Activated CD8-positive, alpha-beta memory T cell treated with anti-CD3 and anti-CD28 coated beads for 36 hours (primary cell): ENCODE data around the gene SUDS3. TPM values are rescaled to one million over a fixed set of nuclear protein-coding genes. Genes with fewer than 3 reads are reported as not detected.

ENCODE experiments used
- CTCF ChIA-PET: fragments of 350-600 bp; sonication (Branson Sonifier 250); formaldehyde crosslinking; loops from one replicate; lab custom pipeline; 2021; ENCODE audit warnings: antibody characterized with exemption; lab: Charles Lee
- POLR2A ChIA-PET: fragments of 350-600 bp; sonication (Branson Sonifier 250); formaldehyde crosslinking; loops from one replicate; lab custom pipeline; 2021; ENCODE audit warnings: antibody characterized with exemption; lab: Charles Lee
- total RNA-seq, 2 experiments: library from RNA; stranded (reverse); gene quantifications; one replicate each; pipeline ENCODE4 v1.2.3, GENCODE V29; 2021

SUDS3 gene
- total RNA-seq = 10 to 100 TPM; 23.1 to 23.8 TPM

GRCh38 chr12:118376089-118377020, at the start of gene SUDS3:
SUDS3 (plus strand) TSS chr12:118376555; CDS start chr12:118376692, 137 bp downstream.
- POLR2A ChIA-PET = interaction anchor here (0.6 to 2.1 kb wide), 4 partner anchors 209 to 1195 kb away, joined by 3 to 10 read pairs (median 4); partner anchors contain the start of gene PEBP1

GRCh38 chr12:118326991-118327390, 49.4 kb upstream of the SUDS3 start:
- CTCF ChIA-PET = no interaction called here
- POLR2A ChIA-PET = no interaction called here

More at GRCh38 chr12:118376089-118377020, at the start of gene SUDS3:
- CTCF ChIA-PET = interaction anchor here (0.6 to 3.3 kb wide), 22 partner anchors 12 to 407 kb away, joined by 3 to 26 read pairs (median 5); partner anchors contain the start of gene PEBP1

GRCh38 chr12:118327391-118327790, 49.0 kb upstream of the SUDS3 start:
- ChIA-PET POLR2A (no interaction called here), CTCF (no interaction called here)

DNA sequence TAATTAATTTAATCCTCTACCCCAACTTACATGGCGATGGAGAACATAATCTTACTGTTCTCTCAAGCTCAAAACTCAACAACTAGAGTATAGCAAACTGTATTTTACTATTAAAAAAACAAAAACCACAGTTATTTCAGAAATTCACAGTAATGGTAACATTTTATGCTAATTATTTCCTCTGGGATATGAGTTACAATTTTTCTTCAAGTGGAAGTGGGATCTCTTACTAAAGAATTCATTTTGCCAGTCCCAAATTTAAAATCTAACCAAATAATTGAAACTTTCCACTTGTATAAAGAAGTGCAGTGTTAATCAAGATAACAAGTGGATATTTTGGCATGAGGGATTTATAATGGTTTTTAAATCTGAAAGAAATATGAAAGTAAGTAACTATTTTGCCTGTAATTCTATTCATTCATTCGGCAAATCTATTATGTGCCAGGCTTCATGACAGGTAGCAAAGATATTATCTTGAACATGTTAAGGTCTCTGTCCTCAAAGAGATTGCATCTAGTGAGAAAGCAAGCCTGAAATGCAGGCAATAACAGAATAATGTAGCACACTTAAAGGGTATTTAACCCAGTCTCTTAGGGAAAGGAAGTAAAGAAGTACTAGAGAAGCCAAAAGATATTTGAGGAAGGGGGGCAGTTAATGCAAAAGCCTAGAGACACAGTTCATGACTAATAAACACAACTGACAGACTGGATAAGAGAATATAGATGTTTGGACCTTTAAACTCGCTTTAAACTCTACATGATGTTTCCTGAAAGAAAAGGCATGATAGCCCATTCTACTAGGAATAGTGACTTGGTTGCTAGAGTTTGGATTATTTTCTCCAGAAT, 47.6 kb upstream of the SUDS3 start:
- POLR2A ChIA-PET = no interaction called here
- CTCF ChIA-PET = no interaction called here

- POLR2A ChIA-PET = no interaction called here
- CTCF ChIA-PET = interaction anchor here (0.7 kb wide), 1 partner anchor 369 kb away, joined by 3 read pairs; no protein-coding TSS in a partner anchor
Measured at GRCh38 chr12:118330421-118331018, 45.8 kb upstream of the SUDS3 start.

GRCh38 chr12:118332511-118332910, 43.8 kb upstream of the SUDS3 start:
- ChIA-PET POLR2A (no interaction called here), CTCF (no interaction called here)

DNA sequence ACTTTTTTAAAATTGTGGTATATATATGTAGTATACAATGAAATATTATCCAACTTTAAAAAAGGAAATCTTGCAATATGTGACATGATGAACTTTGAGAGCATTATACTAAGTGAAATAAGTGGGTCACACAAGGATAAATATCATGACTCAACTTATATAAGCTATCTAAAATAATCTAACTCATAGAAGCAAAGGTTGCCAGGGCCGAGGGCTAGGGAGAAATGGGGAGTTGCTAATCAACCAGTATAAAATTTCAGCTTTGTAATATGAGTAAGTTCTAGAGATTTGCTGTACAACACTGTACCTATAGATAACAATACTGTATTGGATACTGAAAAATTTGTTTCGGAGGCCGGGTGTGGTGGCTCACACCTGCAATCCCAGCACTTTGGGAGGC, 42.1 kb upstream of the SUDS3 start:
- CTCF ChIA-PET = interaction anchor here (0.7 kb wide), 2 partner anchors 37 to 1201 kb away, joined by 4 read pairs; no protein-coding TSS in a partner anchor
- POLR2A ChIA-PET = no interaction called here

- POLR2A ChIA-PET = interaction anchor here (0.6 kb wide), 1 partner anchor 22 kb away, joined by 3 read pairs; no protein-coding TSS in a partner anchor
- CTCF ChIA-PET = no interaction called here
Measured at GRCh38 chr12:118334939-118335567, 41.3 kb upstream of the SUDS3 start.

GRCh38 chr12:118336123-118336522, 40.2 kb upstream of the SUDS3 start:
- ChIA-PET CTCF (no interaction called here), POLR2A (no interaction called here)

DNA sequence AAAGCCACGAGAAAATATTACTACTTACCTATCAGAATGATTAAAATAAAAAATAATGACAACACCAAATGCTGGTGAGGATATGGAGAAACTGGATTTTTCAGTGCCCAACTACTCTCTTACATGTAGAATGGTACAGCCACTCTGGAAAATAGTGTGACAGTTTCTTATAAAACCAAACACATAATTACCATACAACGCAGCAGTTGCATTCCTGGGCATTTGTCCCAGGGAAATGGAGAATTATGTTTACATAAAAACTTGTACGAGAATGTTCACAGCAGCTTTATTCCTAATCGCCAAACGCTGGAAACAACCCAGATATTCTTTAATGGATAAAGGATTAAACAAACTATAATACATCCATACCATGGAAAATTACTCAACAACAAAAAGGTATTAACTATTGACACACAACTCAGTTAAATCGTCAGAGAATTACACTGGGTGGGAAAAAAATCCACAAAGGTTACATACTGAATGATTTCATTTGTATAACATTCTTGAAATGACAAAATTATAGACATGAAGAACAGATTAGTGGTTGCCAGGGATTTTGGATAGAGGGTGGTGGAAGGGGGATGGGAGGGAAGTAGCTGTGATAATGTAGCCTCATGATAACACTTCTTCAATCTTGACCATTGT, 39.0 kb upstream of the SUDS3 start:
- POLR2A ChIA-PET = no interaction called here
- CTCF ChIA-PET = no interaction called here

DNA sequence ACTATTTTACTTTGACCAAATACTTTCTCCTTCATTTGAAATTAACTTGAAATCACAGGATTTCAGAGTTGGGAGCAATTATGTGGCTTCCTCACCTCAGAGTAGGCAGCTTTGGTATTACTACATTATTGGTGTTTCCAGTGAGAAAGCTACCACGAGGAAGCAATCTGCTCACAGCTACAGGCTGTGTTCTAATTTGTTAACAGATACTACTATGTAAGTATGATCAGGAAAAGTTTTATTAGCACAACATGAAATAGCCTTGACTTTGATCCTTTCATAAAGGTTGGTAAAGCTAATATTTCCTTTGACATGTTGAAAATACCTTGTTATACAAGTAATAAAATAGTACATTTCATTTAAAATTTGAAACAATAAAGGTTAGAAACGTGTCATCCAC, 34.3 kb upstream of the SUDS3 start:
- CTCF ChIA-PET = no interaction called here
- POLR2A ChIA-PET = no interaction called here

GRCh38 chr12:118344829-118345228, 31.5 kb upstream of the SUDS3 start:
- ChIA-PET CTCF (no interaction called here), POLR2A (no interaction called here)

- CTCF ChIA-PET = interaction anchor here (1.1 kb wide), 1 partner anchor 56 kb away, joined by 3 read pairs; no protein-coding TSS in a partner anchor
- POLR2A ChIA-PET = no interaction called here
Measured at GRCh38 chr12:118345355-118345754, 31.0 kb upstream of the SUDS3 start.

DNA sequence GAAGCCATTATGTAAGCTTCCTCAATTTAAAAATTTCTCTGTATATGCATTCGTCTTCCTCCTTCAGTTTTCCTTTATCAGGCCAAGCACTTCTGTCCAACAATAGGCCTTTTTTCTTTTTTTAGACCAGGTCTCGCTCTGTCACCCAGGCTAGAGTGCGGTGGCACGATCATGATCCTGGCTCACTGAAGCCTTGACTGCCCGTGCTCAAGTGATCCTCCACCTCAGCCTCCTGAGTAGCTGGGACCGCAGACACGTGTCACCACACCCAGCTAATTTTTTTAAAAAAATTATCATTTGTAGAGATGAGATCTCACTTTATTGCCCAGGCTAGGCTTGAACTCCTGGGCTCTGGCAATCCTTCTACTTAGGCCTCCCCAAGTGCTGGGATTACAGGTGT, 29.5 kb upstream of the SUDS3 start:
- ChIA-PET CTCF (interaction anchor here (2.7 kb wide), 1 partner anchor 30 kb away, joined by 12 read pairs; the partner anchor contains the start of gene SUDS3), POLR2A (no interaction called here)

DNA sequence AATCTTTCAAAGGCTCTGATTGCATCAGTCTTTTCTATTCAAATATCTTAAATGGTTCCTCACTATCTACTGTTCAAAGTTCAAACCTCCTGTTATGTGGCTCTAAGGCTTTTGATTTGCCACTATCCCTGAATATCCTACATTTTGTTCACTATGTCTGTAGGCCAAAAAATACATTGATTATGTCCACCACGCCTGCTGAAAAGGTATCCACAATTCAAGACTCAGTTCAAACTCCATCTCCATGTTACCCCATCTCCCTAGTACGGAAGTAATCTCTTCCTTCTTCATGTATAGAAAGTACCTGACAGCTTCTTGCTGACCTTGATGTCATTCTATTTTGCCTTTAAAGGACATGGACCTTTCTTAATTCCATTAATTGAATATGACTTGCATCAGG, 28.4 kb upstream of the SUDS3 start:
- ChIA-PET CTCF (interaction anchor here (2.7 kb wide), 1 partner anchor 29 kb away, joined by 12 read pairs; the partner anchor contains the start of gene SUDS3), POLR2A (no interaction called here)

- CTCF ChIA-PET = no interaction called here
Measured at GRCh38 chr12:118350908-118351559, 25.3 kb upstream of the SUDS3 start.

DNA sequence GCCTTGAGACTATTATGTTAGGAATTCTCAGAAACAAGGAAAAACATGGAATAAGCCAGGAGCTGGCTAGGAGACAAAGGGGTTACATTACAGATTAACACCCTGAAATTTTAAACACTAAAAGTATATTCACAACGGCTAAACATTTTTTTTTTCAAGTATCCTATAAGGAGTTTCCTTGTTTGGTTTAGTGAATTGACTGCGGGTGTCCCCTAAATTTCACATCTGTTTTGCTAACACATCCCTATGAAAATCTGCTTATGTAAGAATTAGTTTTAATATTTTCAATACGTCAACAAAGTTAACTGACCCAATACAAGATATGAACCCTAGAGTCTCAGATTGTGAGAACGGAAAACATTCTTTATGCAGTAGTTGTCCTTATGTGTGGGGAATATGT, 22.6 kb upstream of the SUDS3 start:
- POLR2A ChIA-PET = no interaction called here
- CTCF ChIA-PET = interaction anchor here (0.6 kb wide), 1 partner anchor 105 kb away, joined by 4 read pairs; no protein-coding TSS in a partner anchor

More at GRCh38 chr12:118350908-118351559, 25.3 kb upstream of the SUDS3 start:
- POLR2A ChIA-PET = interaction anchor here (0.7 kb wide), 2 partner anchors 30 to 51 kb away, joined by 8 to 9 read pairs; no protein-coding TSS in a partner anchor
